PC-3 (cell line): ENCODE results near the gene OXCT2. TPM values are rescaled to one million over a fixed set of nuclear protein-coding genes. Genes with fewer than 3 reads are reported as not detected.

ENCODE experiments used
- ATAC-seq: fragments of 200-7000 bp; cut with Tn5 transposase; 2 replicates; pipeline ENCODE4 v1.9.1; 2020; ENCODE audit warnings: mild to moderate bottlenecking, moderate library complexity
- BruUV-seq: library from RNA; stranded (reverse); fragments of 400-500 nt; replicated peaks from 2 replicates; lab custom pipeline; 2021; lab: Mats Ljungman, UMichigan
- CTCF ChIA-PET: fragments of 300-600 bp; sonication (Branson Sonifier 250); formaldehyde crosslinking; loops from one replicate; lab custom pipeline; 2022; ENCODE audit warnings: antibody characterized with exemption; lab: Charles Lee
- POLR2A ChIA-PET: fragments of 300-600 bp; sonication (Branson Sonifier 250); formaldehyde crosslinking; loops from one replicate; lab custom pipeline; 2022; ENCODE audit warnings: antibody characterized with exemption; ENCODE audit not compliant: unreplicated experiment; lab: Charles Lee
- DNase-seq: peaks from one replicate; pipeline ENCODE4 v3.0.0-alpha.2; 2015
- H2AFZ ChIP-seq: fragments of 300-600 bp; sonication (generic); 2 replicates; pipeline ENCODE4 v1.6.0; 2016; ENCODE audit warnings: antibody characterized with exemption, low read length
- H3F3A ChIP-seq: fragments of 300-600 bp; sonication (generic); one replicate; pipeline ENCODE4 v1.6.0; 2017; ENCODE audit warnings: antibody characterized with exemption, low read length, control low read depth, mild to moderate bottlenecking; ENCODE audit not compliant: unreplicated experiment
- H3K27ac ChIP-seq: fragments of 300-600 bp; sonication (generic); 2 replicates; pipeline ENCODE4 v1.5.1; 2016; ENCODE audit warnings: mild to moderate bottlenecking, low read length
- H3K27me3 ChIP-seq: fragments of 300-600 bp; sonication (generic); 2 replicates; pipeline ENCODE4 v1.6.1; 2016; ENCODE audit warnings: low read length, mixed read lengths
- H3K36me3 ChIP-seq: fragments of 300-600 bp; sonication (generic); 2 replicates; pipeline ENCODE4 v1.6.1; 2016; ENCODE audit warnings: low read depth, mixed run types, low read length, mixed read lengths
- H3K4me1 ChIP-seq: fragments of 300-600 bp; sonication (generic); 2 replicates; pipeline ENCODE4 v1.5.1; 2016; ENCODE audit warnings: low read length; ENCODE audit not compliant: insufficient read depth
- H3K4me2 ChIP-seq: fragments of 300-600 bp; sonication (generic); 2 replicates; pipeline ENCODE4 v1.6.0; 2016; ENCODE audit warnings: low read length
- H3K4me3 ChIP-seq: fragments of 300-600 bp; sonication (generic); 2 replicates; pipeline ENCODE4 v1.5.1; 2016; ENCODE audit warnings: mild to moderate bottlenecking, low read length, mixed read lengths
- H3K79me2 ChIP-seq: fragments of 300-600 bp; sonication (generic); 2 replicates; pipeline ENCODE4 v1.6.1; 2017; ENCODE audit warnings: low read length, mixed read lengths
- H3K9ac ChIP-seq: fragments of 300-600 bp; sonication (generic); 2 replicates; pipeline ENCODE4 v1.6.0; 2016; ENCODE audit warnings: mild to moderate bottlenecking, low read length
- H3K9me2 ChIP-seq: fragments of 300-600 bp; sonication (generic); replicated peaks from 2 replicates; pipeline ENCODE4 v1.6.1; 2016; ENCODE audit warnings: mixed run types, low read length, mixed read lengths
- H3K9me3 ChIP-seq: fragments of 300-600 bp; sonication (generic); 2 replicates; pipeline ENCODE4 v1.6.1; 2016; ENCODE audit warnings: low read length, mixed read lengths
- H4K20me1 ChIP-seq: fragments of 300-600 bp; sonication (generic); 2 replicates; pipeline ENCODE4 v1.6.1; 2016; ENCODE audit warnings: low read length, mixed read lengths
- CTCF ChIP-seq: fragments of 300-600 bp; sonication (generic); conservative IDR thresholded peaks from 2 replicates; pipeline ENCODE4 v1.5.1; 2017; ENCODE audit warnings: antibody characterized with exemption, low read depth, mild to moderate bottlenecking, low read length
- EZH2 ChIP-seq: fragments of 300-600 bp; sonication (generic); IDR thresholded peaks from one replicate; pipeline ENCODE4 v1.6.1; 2017; ENCODE audit warnings: antibody characterized with exemption, mild to moderate bottlenecking, low read length; ENCODE audit not compliant: unreplicated experiment
- EZH2phosphoT487 ChIP-seq: fragments of 300-600 bp; sonication (generic); IDR thresholded peaks from 2 replicates; pipeline ENCODE4 v1.6.1; 2018; ENCODE audit warnings: mild to moderate bottlenecking, antibody characterized with exemption, low read length, borderline replicate concordance
- intact Hi-C: fragments of 100-400 bp; cut with micrococcal nuclease; formaldehyde crosslinking; loops from 2 replicates; pipeline ENCODE4 v1.9.0; 2023
- total RNA-seq: library from RNA; depleted of rRNA; stranded (reverse); fragments of >200 nt; gene quantifications from 2 replicates; pipeline ENCODE4 v1.2.3, GENCODE V29; 2014

The OXCT2 gene
- total RNA-seq, 1 experiment from 2014 or later, result 0.98 TPM

GRCh38 chr1:39729842-39730241, 41.3 kb downstream of the OXCT2 start:
- Histone ChIP-seq H3K27ac (no peak overlapping the region), H3K4me3 (no peak overlapping the region), H3F3A (no peaks in the 10 kb centered on the region), H3K27me3 (0 out of 2 replicates have a peak, but pooled peaks cover 12% of the 10 kb centered on the region), H3K9me2 (no peaks in the 10 kb centered on the region), H3K4me1 (peaks cover 3% of the 10 kb centered on the region; the same call in 1 of the 2 replicates), H3K9ac (no peak overlapping the region), H4K20me1 (no peaks in the 10 kb centered on the region), H3K4me2 (no peak overlapping the region), H2AFZ (no peak overlapping the region), H3K36me3 (no peaks in the 10 kb centered on the region), H3K79me2 (no peaks in the 10 kb centered on the region), H3K9me3 (no peaks in the 10 kb centered on the region)
- no peak for DNase-seq
- TF ChIP-seq EZH2phosphoT487, result no peak
- no peak for TF ChIP-seq CTCF
- no peak for TF ChIP-seq EZH2
- ATAC-seq, result no peak
- intact Hi-C loops, result loop anchor here (10.0 kb wide), 2 partner anchors 65 to 635 kb away; no protein-coding TSS in a partner anchor
- no TSS peak for BruUV-seq
- POLR2A ChIA-PET, result no interaction called here
- CTCF ChIA-PET, result no interaction called here

- POLR2A ChIA-PET, result no interaction called here
- H2AFZ ChIP-seq, result no peak overlapping the region
- BruUV-seq, result no TSS peak
Observed at GRCh38 chr1:39729030-39729429, 42.1 kb downstream of the OXCT2 start.

More at GRCh38 chr1:39729030-39729429, 42.1 kb downstream of the OXCT2 start:
- no peaks in the 10 kb centered on the region for H3K9me2 ChIP-seq
- peaks cover 3% of the 10 kb centered on the region; the same call in 1 of the 2 replicates for H3K4me1 ChIP-seq
- H3K27ac ChIP-seq, result no peak overlapping the region
- DNase-seq (peak; percentile 24), ATAC-seq (no peak)
- H3K27me3 ChIP-seq, result 0 out of 2 replicates have a peak, but pooled peaks cover 12% of the 10 kb centered on the region
- no peak overlapping the region for H3K9ac ChIP-seq
- intact Hi-C loops, result loop anchor here (10.0 kb wide), 1 partner anchor 634 kb away; no protein-coding TSS in a partner anchor
- no peaks in the 10 kb centered on the region for H3F3A ChIP-seq
- H3K36me3 ChIP-seq, result no peaks in the 10 kb centered on the region
- CTCF ChIA-PET, result no interaction called here
- no peaks in the 10 kb centered on the region for H3K79me2 ChIP-seq
- H3K4me3 ChIP-seq, result no peak overlapping the region
- no peaks in the 10 kb centered on the region for H4K20me1 ChIP-seq
- TF ChIP-seq EZH2, result no peak
- TF ChIP-seq CTCF, result peak; percentile 35; the same call in 1 of the 2 replicates
- H3K9me3 ChIP-seq, result no peaks in the 10 kb centered on the region
- H3K4me2 ChIP-seq, result no peak overlapping the region
